T-cell (primary cell): ENCODE results near the gene ANXA6. TPM values are rescaled to one million over a fixed set of nuclear protein-coding genes. Genes with fewer than 3 reads are reported as not detected.

ENCODE experiments used
- ATAC-seq, 4 experiments: fragments of 200-7000 bp in 3 of 4; fragments of 150-1000 bp in 1 of 4; cut with Tn5 transposase; replicated peaks in 1 of 4; 1 replicate in 3 of 4; 2 replicates in 1 of 4; pipeline ENCODE4 v1.10.0; 2021; ENCODE audit warnings: moderate library complexity in 3 of 4, mild to moderate bottlenecking in 2 of 4, moderate number of reproducible peaks in 1 of 4
- CTCF ChIA-PET, 2 donors: fragments of 300-600 bp; sonication (Branson Sonifier 250); formaldehyde crosslinking; loops; one replicate each; lab custom pipeline; 2022; ENCODE audit warnings: antibody characterized with exemption in 2 of 2; lab: Charles Lee
- POLR2A ChIA-PET, 2 donors: fragments of 300-600 bp; sonication (Branson Sonifier 250); formaldehyde crosslinking; loops; one replicate each; lab custom pipeline; 2022; ENCODE audit warnings: antibody characterized with exemption in 2 of 2; lab: Charles Lee
- DNase-seq, 35 experiments: peaks; one replicate each; pipeline versions ENCODE4 v3.0.0 to v3.0.0-alpha.2; 2013 to 2023
- H3K27ac ChIP-seq: one replicate; pipeline ENCODE4 v1.5.1; 2013; ENCODE audit warnings: low read length
- H3K27me3 ChIP-seq, 2 experiments: replicated peaks in 1 of 2; 1 replicate in 1 of 2; 2 replicates in 1 of 2; pipeline versions ENCODE4 v1.6.1 to v1.7.0; 2013; ENCODE audit warnings: low read length in 1 of 2, mixed read lengths in 1 of 2; ENCODE audit not compliant: control insufficient read depth in 2 of 2, insufficient read depth in 2 of 2; ENCODE audit errors: extremely low read depth in 1 of 2
- H3K36me3 ChIP-seq, 2 donors: 1 replicate in 1 of 2; 2 replicates in 1 of 2; pipeline versions ENCODE4 v1.6.1 to v1.7.0; 2013; ENCODE audit warnings: low read length in 1 of 2; ENCODE audit not compliant: control insufficient read depth in 2 of 2, insufficient read depth in 1 of 2; ENCODE audit errors: extremely low read depth in 1 of 2
- H3K4me1 ChIP-seq, 2 experiments: 1 replicate in 1 of 2; 2 replicates in 1 of 2; pipeline versions ENCODE4 v1.6.1 to v1.7.0; 2013; ENCODE audit warnings: low read length in 2 of 2, mixed read lengths in 1 of 2; ENCODE audit not compliant: insufficient read depth in 2 of 2, control insufficient read depth in 1 of 2; ENCODE audit errors: extremely low read depth in 1 of 2
- H3K4me3 ChIP-seq, 2 donors: 1 replicate in 1 of 2; 2 replicates in 1 of 2; pipeline versions ENCODE4 v1.5.1 to v1.7.0; 2013; ENCODE audit warnings: mild to moderate bottlenecking in 2 of 2, low read length in 1 of 2, moderate library complexity in 1 of 2; ENCODE audit not compliant: control insufficient read depth in 1 of 2; ENCODE audit errors: extremely low read depth in 1 of 2
- H3K9me3 ChIP-seq: 2 replicates; pipeline ENCODE4 v1.7.0; 2013
- H3K27ac Mint-ChIP-seq, 2 donors: one replicate each; pipeline ENCODE4 v1.8.0; 2020 to 2021; ENCODE audit warnings: mild to moderate bottlenecking in 2 of 2, mixed read lengths in 2 of 2
- H3K27me3 Mint-ChIP-seq, 2 donors: one replicate each; pipeline ENCODE4 v1.8.0; 2021 to 2022; ENCODE audit warnings: mixed read lengths in 2 of 2
- H3K36me3 Mint-ChIP-seq: one replicate; pipeline ENCODE4 v1.8.0; 2021; ENCODE audit warnings: mixed read lengths
- H3K4me1 Mint-ChIP-seq, 3 donors: one replicate each; pipeline ENCODE4 v1.8.0; 2020 to 2022; ENCODE audit warnings: mixed read lengths in 3 of 3, mild to moderate bottlenecking in 1 of 3
- H3K4me3 Mint-ChIP-seq, 3 donors: one replicate each; pipeline ENCODE4 v1.8.0; 2020 to 2022; ENCODE audit warnings: mild to moderate bottlenecking in 3 of 3, mixed read lengths in 3 of 3, moderate library complexity in 3 of 3
- H3K9me3 Mint-ChIP-seq, 3 donors: one replicate each; pipeline ENCODE4 v1.8.0; 2020 to 2022; ENCODE audit warnings: mixed read lengths in 3 of 3
- WGBS: methylation state at CpG from one replicate; pipeline ENCODE4 v1.1.5; 2013; ENCODE audit warnings: missing lambda C conversion rate; ENCODE audit not compliant: insufficient coverage; 5-methylcytosine and 5-hydroxymethylcytosine counted together
- total RNA-seq, 35 experiments: library from RNA in 6 of 35; stranded (reverse) in 6 of 35; fragments of 120-200 nt in 1 of 35; gene quantifications; one replicate each; pipeline versions ENCODE4 v1.2.1 to v1.2.4 and lab custom pipeline; 2013 to 2026

The ANXA6 gene
- total RNA-seq, 5 donors from 2014 or later (not counting 1 experiment from before 2014, with no cell fraction given), result 266 to 395 (median 345) TPM

GRCh38 chr5:151182976-151183375 lies 25.4 kb upstream of the ANXA6 start:
- no peak overlapping the region for H3K27ac ChIP-seq
- no peak for ATAC-seq
- Mint-ChIP-seq H3K36me3 (peaks cover 62% of the 10 kb centered on the region), H3K4me1 (peaks cover 11 to 29% (median 18%) of the 10 kb centered on the region in 3 donors), H3K4me3 (no peak overlapping the region), H3K27me3 (no peaks in the 10 kb centered on the region), H3K27ac (no peak overlapping the region), H3K9me3 (no peaks in the 10 kb centered on the region)
- peaks cover 31 to 92% of the 10 kb centered on the region in 2 donors for H3K36me3 ChIP-seq
- no peaks in the 10 kb centered on the region for H3K9me3 ChIP-seq
- 96% methylated on average over 7 of the region's 8 CpGs for WGBS
- no peak overlapping the region for H3K4me3 ChIP-seq
- H3K4me1 ChIP-seq, result no peaks in the 10 kb centered on the region
- ChIA-PET CTCF (interaction anchor here in 1 of 2 donors (0.7 kb wide), 1 partner anchor 64 kb away, joined by 3 read pairs; no protein-coding TSS in a partner anchor), POLR2A (interaction anchor here in 1 of 2 donors (0.6 kb wide), 1 partner anchor 45 kb away, joined by 3 read pairs; no protein-coding TSS in a partner anchor)
- H3K27me3 ChIP-seq, result no peaks in the 10 kb centered on the region
- no peak for DNase-seq

GRCh38 chr5:151182524-151182900 lies 24.9 kb upstream of the ANXA6 start:
- H3K4me1 ChIP-seq, result no peaks in the 10 kb centered on the region
- WGBS, result 93% methylated on average over 3 of the region's 4 CpGs
- ChIA-PET CTCF (interaction anchor here in 1 of 2 donors (0.7 kb wide), 1 partner anchor 65 kb away, joined by 3 read pairs; no protein-coding TSS in a partner anchor), POLR2A (interaction anchor here in 1 of 2 donors (0.6 kb wide), 1 partner anchor 1159 kb away, joined by 3 read pairs; no protein-coding TSS in a partner anchor)
- H3K9me3 ChIP-seq, result no peaks in the 10 kb centered on the region
- peaks cover 11 to 32% (median 17%) of the 10 kb centered on the region in 3 donors for H3K4me1 Mint-ChIP-seq
- peaks cover 61% of the 10 kb centered on the region for H3K36me3 Mint-ChIP-seq
- peak overlapping the region in 1 of 2 donors; percentile 71 for H3K27ac Mint-ChIP-seq
- H3K27me3 ChIP-seq, result no peaks in the 10 kb centered on the region
- H3K27me3 Mint-ChIP-seq, result no peaks in the 10 kb centered on the region
- H3K9me3 Mint-ChIP-seq, result no peaks in the 10 kb centered on the region
- DNase-seq (no peak), ATAC-seq (no peak)
- no peak overlapping the region for H3K27ac ChIP-seq
- H3K36me3 ChIP-seq, result peaks cover 32 to 91% of the 10 kb centered on the region in 2 donors
- H3K4me3 ChIP-seq, result no peak overlapping the region
- H3K4me3 Mint-ChIP-seq, result no peak overlapping the region

- H3K27me3 ChIP-seq, result no peaks in the 10 kb centered on the region
- no peak overlapping the region for H3K4me3 ChIP-seq
- H3K36me3 ChIP-seq, result peaks cover 31 to 88% of the 10 kb centered on the region in 2 donors
- WGBS, result 80% methylated on average over 1 of the region's 4 CpGs
- ATAC-seq (no peak), DNase-seq (no peak)
- H3K4me1 ChIP-seq, result no peaks in the 10 kb centered on the region
- peaks cover 57% of the 10 kb centered on the region for H3K36me3 Mint-ChIP-seq
- H3K9me3 Mint-ChIP-seq, result no peaks in the 10 kb centered on the region
- peaks cover 13 to 29% (median 18%) of the 10 kb centered on the region in 3 donors for H3K4me1 Mint-ChIP-seq
- H3K27ac Mint-ChIP-seq, result peak overlapping the region; percentile 69 to 71
- POLR2A ChIA-PET, result interaction anchor here (0.5 to 0.7 kb wide), 3 partner anchors 20 to 1202 kb away, joined by 3 to 5 read pairs (median 5); no protein-coding TSS in a partner anchor
- CTCF ChIA-PET, result interaction anchor here in 1 of 2 donors (0.7 kb wide), 1 partner anchor 65 kb away, joined by 3 read pairs; no protein-coding TSS in a partner anchor
- no peaks in the 10 kb centered on the region for H3K9me3 ChIP-seq
- H3K4me3 Mint-ChIP-seq, result no peak overlapping the region
- no peaks in the 10 kb centered on the region for H3K27me3 Mint-ChIP-seq
- H3K27ac ChIP-seq, result no peak overlapping the region
Measured at GRCh38 chr5:151181818-151182523, 24.4 kb upstream of the ANXA6 start.

DNA sequence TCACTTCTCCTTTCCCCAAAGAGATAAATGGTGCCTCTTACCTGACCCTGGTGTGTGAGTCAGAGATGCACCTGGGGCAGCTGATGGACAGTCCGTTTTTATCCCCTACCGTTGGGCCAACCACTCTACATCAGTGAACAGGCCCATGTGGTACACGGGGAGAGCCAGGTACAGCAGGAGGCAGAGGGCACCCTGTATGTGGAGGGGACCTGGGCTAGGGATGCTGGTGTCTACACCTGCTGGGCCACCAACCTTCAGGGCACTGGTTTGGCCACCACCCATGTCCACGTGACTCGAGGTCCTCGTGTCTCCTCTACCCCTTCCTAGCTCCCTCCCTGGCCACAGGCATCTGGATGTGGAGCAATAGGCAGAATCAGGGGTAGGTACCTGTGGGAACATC lies 22.7 kb upstream of the ANXA6 start:
- Histone ChIP-seq H3K4me1 (no peaks in the 10 kb centered on the region), H3K36me3 (peaks cover 28 to 72% of the 10 kb centered on the region in 2 donors), H3K27me3 (no peaks in the 10 kb centered on the region), H3K27ac (no peak overlapping the region), H3K4me3 (no peak overlapping the region), H3K9me3 (no peaks in the 10 kb centered on the region)
- H3K27ac Mint-ChIP-seq, result peak overlapping the region; percentile 46 to 75
- ATAC-seq (no peak), DNase-seq (no peak)
- peaks cover 42% of the 10 kb centered on the region for H3K36me3 Mint-ChIP-seq
- ChIA-PET POLR2A (interaction anchor here in 1 of 2 donors (0.6 kb wide), 1 partner anchor 12 kb away, joined by 4 read pairs; no protein-coding TSS in a partner anchor), CTCF (no interaction called here)
- WGBS, result no CpG with 5 or more reads among the region's 6 CpGs
- H3K4me3 Mint-ChIP-seq, result no peak overlapping the region
- no peaks in the 10 kb centered on the region for H3K9me3 Mint-ChIP-seq
- H3K4me1 Mint-ChIP-seq, result peaks cover 12 to 16% (median 14%) of the 10 kb centered on the region in 3 donors
- H3K27me3 Mint-ChIP-seq, result no peaks in the 10 kb centered on the region

- ChIA-PET CTCF (interaction anchor here (0.5 to 0.7 kb wide), 2 partner anchors 14 to 194 kb away, joined by 3 read pairs; no protein-coding TSS in a partner anchor), POLR2A (no interaction called here)
- H3K36me3 ChIP-seq, result peaks cover 28 to 64% of the 10 kb centered on the region in 2 donors
- H3K9me3 ChIP-seq, result no peaks in the 10 kb centered on the region
- no peaks in the 10 kb centered on the region for H3K9me3 Mint-ChIP-seq
- H3K27ac ChIP-seq, result no peak overlapping the region
- no peaks in the 10 kb centered on the region for H3K27me3 Mint-ChIP-seq
- WGBS, result 100% methylated on average over 2 of the region's 4 CpGs
- no peak overlapping the region for H3K4me3 Mint-ChIP-seq
- DNase-seq (no peak), ATAC-seq (no peak)
- H3K4me1 ChIP-seq, result no peaks in the 10 kb centered on the region
- peaks cover 14 to 18% (median 14%) of the 10 kb centered on the region in 3 donors for H3K4me1 Mint-ChIP-seq
- H3K27ac Mint-ChIP-seq, result peak overlapping the region; percentile 27 to 75
- no peak overlapping the region for H3K4me3 ChIP-seq
- H3K27me3 ChIP-seq, result no peaks in the 10 kb centered on the region
- H3K36me3 Mint-ChIP-seq, result peaks cover 38% of the 10 kb centered on the region
Measured at GRCh38 chr5:151179489-151179840, 21.9 kb upstream of the ANXA6 start.

- no peak overlapping the region for H3K4me3 ChIP-seq
- no peaks in the 10 kb centered on the region for H3K9me3 ChIP-seq
- H3K4me1 ChIP-seq, result no peaks in the 10 kb centered on the region
- DNase-seq (no peak), ATAC-seq (peak in 1 of 4 experiments; percentile 30)
- WGBS, result 100% methylated on average over 2 of the region's 5 CpGs
- peaks cover 16 to 21% (median 19%) of the 10 kb centered on the region in 3 donors for H3K4me1 Mint-ChIP-seq
- H3K27me3 Mint-ChIP-seq, result no peaks in the 10 kb centered on the region
- no peaks in the 10 kb centered on the region for H3K9me3 Mint-ChIP-seq
- no peaks in the 10 kb centered on the region for H3K27me3 ChIP-seq
- peaks cover 30 to 58% of the 10 kb centered on the region in 2 donors for H3K36me3 ChIP-seq
- H3K27ac Mint-ChIP-seq, result peak overlapping the region; percentile 2 to 74
- ChIA-PET POLR2A (no interaction called here), CTCF (interaction anchor here (0.5 to 0.7 kb wide), 2 partner anchors 13 to 195 kb away, joined by 3 read pairs; no protein-coding TSS in a partner anchor)
- no peak overlapping the region for H3K4me3 Mint-ChIP-seq
- H3K27ac ChIP-seq, result no peak overlapping the region
- peaks cover 41% of the 10 kb centered on the region for H3K36me3 Mint-ChIP-seq
Measured at GRCh38 chr5:151178777-151179488, 21.4 kb upstream of the ANXA6 start.
